Activated CD4-positive, alpha-beta T cell treated with anti-CD3 and anti-CD28 coated beads for 1 hour (primary cell): ENCODE results near the gene HAL.
"Not testable (repeated sequence)": the region's sequence is repeated elsewhere in the genome, so short reads cannot be mapped to it uniquely, and the experiment has no call there.

Experiments
- DNase-seq: peaks from one replicate; pipeline ENCODE4 v3.0.0-alpha.2; 2020

Gene HAL

GRCh38 chr12:95976416-95976832 is 19.7 kb downstream of the HAL start:
- DNase-seq: no peak

GRCh38 chr12:95975491-95975890 is 20.7 kb downstream of the HAL start:
- no peak for DNase-seq

- no peak for DNase-seq
These were observed 21.8 kb downstream of the HAL start for GRCh38 chr12:95974358-95974757.

GRCh38 chr12:95972832-95973456 is 23.2 kb downstream of the HAL start:
- DNase-seq: no peak

GRCh38 chr12:95970905-95971304 is 25.2 kb downstream of the HAL start:
- DNase-seq: no peak

- DNase-seq: not testable (repeated sequence)
These were observed 27.0 kb downstream of the HAL start for GRCh38 chr12:95969116-95969515.

GRCh38 chr12:95967301-95967700 is 28.8 kb downstream of the HAL start:
- no peak for DNase-seq

GRCh38 chr12:95966287-95966870 is 29.8 kb downstream of the HAL start:
- DNase-seq: no peak

GRCh38 chr12:95963096-95963495 is 33.0 kb downstream of the HAL start:
- no peak for DNase-seq

GRCh38 chr12:95962222-95962621 is 33.9 kb downstream of the HAL start:
- no peak for DNase-seq

GRCh38 chr12:95960241-95960640 is 35.9 kb downstream of the HAL start:
- no peak for DNase-seq

- no peak for DNase-seq
These were observed 37.0 kb downstream of the HAL start for GRCh38 chr12:95959107-95959506.

- DNase-seq: no peak
These were observed 39.5 kb downstream of the HAL start for GRCh38 chr12:95956557-95957145.

- no peak for DNase-seq
These were observed 40.5 kb downstream of the HAL start for GRCh38 chr12:95955549-95956159.

- no peak for DNase-seq
These were observed 43.1 kb downstream of the HAL start for GRCh38 chr12:95953000-95953399.

- DNase-seq: no peak
These were observed 44.6 kb downstream of the HAL start for GRCh38 chr12:95951515-95951914.

GRCh38 chr12:95949477-95950206 is 46.5 kb downstream of the HAL start:
- no peak for DNase-seq

- DNase-seq: no peak
These were observed 51.9 kb downstream of the HAL start for GRCh38 chr12:95944108-95944704.

GRCh38 chr12:95943330-95943842 is 52.8 kb downstream of the HAL start, which contains the start of gene AMDHD1:
Gene AMDHD1, plus strand, starts transcription at chr12:95943331. Its CDS starts 68 bp downstream, at chr12:95943399.
- peak; percentile 44 for DNase-seq

GRCh38 chr12:95942524-95943329 is 53.4 kb downstream of the HAL start, which contains the start of gene CCDC38:
Gene CCDC38, minus strand, starts transcription at chr12:95942614. Its CDS starts 6,105 bp downstream, at chr12:95936509.
- peak; percentile 67 for DNase-seq

GRCh38 chr12:95942101-95942523 is 54.0 kb downstream of the HAL start:
- peak; percentile 13 for DNase-seq

- no peak for DNase-seq
These were observed 55.6 kb downstream of the HAL start for GRCh38 chr12:95940514-95940913.
